Stimulated activated naive CD8-positive, alpha-beta T cell treated with anti-CD3 and anti-CD28 coated beads, Interleukin-15, Interleukin-2, amounts not matched to agents 100 ng/mL and 50 ng/mL, for 24 hours (primary cell): Measurements from ENCODE around the gene PBRM1.

Experiments
- H3K27ac Mint-ChIP-seq: one replicate; pipeline ENCODE4 v1.8.0; 2021; ENCODE audit warnings: mild to moderate bottlenecking, mixed read lengths
- H3K27me3 Mint-ChIP-seq: one replicate; pipeline ENCODE4 v1.8.0; 2021; ENCODE audit warnings: mixed read lengths
- H3K36me3 Mint-ChIP-seq: one replicate; pipeline ENCODE4 v1.8.0; 2021; ENCODE audit warnings: low read depth, mixed read lengths
- H3K4me1 Mint-ChIP-seq: one replicate; pipeline ENCODE4 v1.8.0; 2021; ENCODE audit warnings: low read depth, mixed read lengths
- H3K4me3 Mint-ChIP-seq: one replicate; pipeline ENCODE4 v1.8.0; 2021; ENCODE audit warnings: mild to moderate bottlenecking, mixed read lengths
- H3K9me3 Mint-ChIP-seq: one replicate; pipeline ENCODE4 v1.8.0; 2021; ENCODE audit warnings: mixed read lengths

PBRM1 gene

GRCh38 chr3:52712291-52713212 lies 26.8 kb upstream of the PBRM1 start:
- H3K4me3 Mint-ChIP-seq: no peak overlapping the region

DNA sequence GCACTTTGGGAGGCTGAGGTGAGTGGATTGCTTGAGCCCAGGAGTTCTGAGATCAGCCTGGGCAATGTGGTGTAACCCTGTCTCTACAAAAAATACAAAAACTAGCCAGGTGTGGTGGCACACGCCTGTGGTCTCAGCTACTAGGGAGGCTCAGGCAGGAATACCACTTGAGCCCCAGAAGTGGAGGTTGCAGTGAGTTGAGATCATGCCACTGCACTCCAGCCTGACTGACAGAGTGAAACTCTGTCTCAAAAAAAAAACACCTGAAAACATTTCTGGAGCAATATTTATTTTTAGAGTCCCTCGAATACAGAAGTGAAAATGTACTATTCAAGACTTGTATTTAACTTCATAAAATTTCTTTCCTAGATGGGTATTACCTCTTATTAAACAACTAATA lies 24.8 kb upstream of the PBRM1 start:
- Mint-ChIP-seq H3K9me3 (no peaks in the 10 kb centered on the region), H3K27ac (no peak overlapping the region)

More at GRCh38 chr3:52712291-52713212, 26.8 kb upstream of the PBRM1 start:
- H3K36me3 Mint-ChIP-seq: peaks cover 38% of the 10 kb centered on the region
- H3K4me1 Mint-ChIP-seq: peaks cover 14% of the 10 kb centered on the region
- no peak overlapping the region for H3K27ac Mint-ChIP-seq
- H3K27me3 Mint-ChIP-seq: no peaks in the 10 kb centered on the region
- no peaks in the 10 kb centered on the region for H3K9me3 Mint-ChIP-seq

DNA sequence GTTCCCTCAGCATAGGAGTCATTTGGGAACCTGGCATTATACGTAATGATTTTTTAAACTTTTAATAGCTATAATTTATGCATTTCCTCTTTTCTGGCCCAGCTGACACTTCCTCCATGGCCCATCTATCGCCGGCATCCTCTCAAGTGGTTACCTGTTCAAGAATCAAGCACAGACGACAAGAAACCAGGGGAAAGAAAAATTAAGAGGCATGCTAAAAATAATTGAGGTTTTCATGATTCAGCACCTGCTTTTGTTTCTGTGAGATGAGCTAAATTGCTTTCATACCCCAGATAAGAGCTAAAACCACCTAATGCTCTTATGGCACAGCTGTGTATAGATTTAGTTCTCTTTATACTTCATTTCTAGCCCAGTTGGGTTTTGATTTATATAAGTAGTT lies 21.9 kb upstream of the PBRM1 start:
- Mint-ChIP-seq H3K36me3 (peaks cover 43% of the 10 kb centered on the region), H3K4me1 (peaks cover 38% of the 10 kb centered on the region)

More for the DNA sequence above, 24.8 kb upstream of the PBRM1 start:
- H3K27me3 Mint-ChIP-seq: no peaks in the 10 kb centered on the region
- peaks cover 45% of the 10 kb centered on the region for H3K36me3 Mint-ChIP-seq
- peaks cover 22% of the 10 kb centered on the region for H3K4me1 Mint-ChIP-seq
- no peak overlapping the region for H3K4me3 Mint-ChIP-seq

DNA sequence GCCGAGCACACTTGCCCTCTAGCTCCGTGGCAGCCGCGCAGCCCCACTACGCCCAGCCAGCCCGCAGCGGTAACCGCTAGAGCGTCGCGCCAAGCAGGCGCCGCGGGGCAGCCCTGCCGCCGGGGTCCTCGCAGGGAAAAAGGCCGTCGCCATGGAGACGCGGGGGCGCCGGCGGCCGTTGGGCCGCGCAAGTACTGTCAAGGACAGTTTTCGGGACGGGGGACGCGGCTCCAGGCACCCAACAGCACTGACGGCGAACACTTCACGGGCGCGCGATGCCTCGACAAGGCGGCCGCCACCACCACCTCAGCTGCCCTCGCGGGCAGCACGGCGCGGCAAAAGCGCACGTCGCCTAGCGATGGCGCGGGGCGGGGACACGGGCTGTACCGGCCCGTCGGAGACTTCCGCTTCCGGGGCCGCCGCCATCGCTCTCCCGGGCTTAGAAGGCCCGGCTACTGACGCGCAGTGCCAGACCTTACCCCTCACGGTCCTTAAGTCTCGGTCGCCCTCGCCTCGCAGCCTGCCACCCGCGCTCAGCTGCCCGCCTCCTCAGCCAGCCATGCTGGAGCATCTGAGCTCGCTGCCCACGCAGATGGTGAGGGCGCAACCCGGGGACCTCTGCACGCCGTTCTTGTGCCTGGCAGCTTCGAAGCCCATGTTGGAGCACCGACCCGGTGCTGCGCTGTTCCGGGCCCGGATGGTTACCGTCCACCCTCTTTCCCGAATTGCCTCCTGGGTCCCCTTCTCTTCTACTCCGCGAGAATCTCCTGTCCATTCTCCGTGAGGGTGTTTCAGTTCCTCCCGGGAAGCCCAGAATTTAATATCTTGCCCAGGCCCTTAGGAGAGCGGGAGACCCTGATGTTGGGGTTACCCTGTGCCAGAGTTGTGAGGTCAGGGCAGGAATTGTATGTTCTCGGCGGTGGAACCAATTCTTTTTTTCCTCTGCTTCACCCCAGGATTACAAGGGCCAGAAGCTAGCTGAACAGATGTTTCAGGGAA lies 20.3 kb upstream of the PBRM1 start, which contains the start of the genes GLT8D1 and SPCS1:
TSS of gene GLT8D1 (minus strand) at position 104 of the 999 bp plus-strand sequence. CDS start 5,331 bp downstream, outside the sequence.
TSS of gene SPCS1 (plus strand) at position 419 of the 999 bp plus-strand sequence. CDS start at position 560, 141 bp downstream.
- Mint-ChIP-seq H3K36me3 (peaks cover 37% of the 10 kb centered on the region), H3K4me3 (peak within 1 kb of the TSS; percentile 97), H3K9me3 (no peaks in the 10 kb centered on the region), H3K4me1 (peaks cover 38% of the 10 kb centered on the region), H3K27me3 (no peaks in the 10 kb centered on the region), H3K27ac (peak within 1 kb of the TSS; percentile 95)

More for the DNA sequence above, 21.9 kb upstream of the PBRM1 start:
- H3K27me3 Mint-ChIP-seq: no peaks in the 10 kb centered on the region
- peak overlapping the region; percentile 79 for H3K27ac Mint-ChIP-seq
- no peaks in the 10 kb centered on the region for H3K9me3 Mint-ChIP-seq
- peak overlapping the region; percentile 97 for H3K4me3 Mint-ChIP-seq

DNA sequence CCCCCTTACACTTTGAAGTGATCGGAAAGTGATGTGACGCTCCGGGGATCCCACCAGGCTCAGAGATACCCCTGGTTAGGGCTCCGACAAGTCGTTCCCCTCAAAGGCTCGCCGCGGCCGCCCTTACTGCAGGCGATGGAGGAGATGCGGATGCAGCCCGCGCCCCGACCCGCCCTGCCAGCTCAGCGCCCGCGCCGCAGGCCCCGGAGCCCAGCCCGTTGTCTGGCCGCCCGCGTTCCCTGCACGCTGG lies 19.6 kb upstream of the PBRM1 start:
- Mint-ChIP-seq H3K36me3 (peaks cover 37% of the 10 kb centered on the region), H3K27ac (peak overlapping the region; percentile 95), H3K4me1 (peaks cover 38% of the 10 kb centered on the region), H3K9me3 (no peaks in the 10 kb centered on the region), H3K4me3 (peak overlapping the region; percentile 97), H3K27me3 (no peaks in the 10 kb centered on the region)

GRCh38 chr3:52704611-52705437 lies 19.1 kb upstream of the PBRM1 start:
- peaks cover 34% of the 10 kb centered on the region for H3K4me1 Mint-ChIP-seq
- peak overlapping the region; percentile 95 for H3K27ac Mint-ChIP-seq
- H3K4me3 Mint-ChIP-seq: peak overlapping the region; percentile 97
- no peaks in the 10 kb centered on the region for H3K27me3 Mint-ChIP-seq
- peaks cover 35% of the 10 kb centered on the region for H3K36me3 Mint-ChIP-seq
- no peaks in the 10 kb centered on the region for H3K9me3 Mint-ChIP-seq

- Mint-ChIP-seq H3K4me3 (peak overlapping the region; percentile 10), H3K27me3 (no peaks in the 10 kb centered on the region), H3K27ac (no peak overlapping the region), H3K9me3 (no peaks in the 10 kb centered on the region), H3K36me3 (peaks cover 23% of the 10 kb centered on the region), H3K4me1 (peaks cover 31% of the 10 kb centered on the region)
Observed at GRCh38 chr3:52703341-52703740, 17.6 kb upstream of the PBRM1 start.

DNA sequence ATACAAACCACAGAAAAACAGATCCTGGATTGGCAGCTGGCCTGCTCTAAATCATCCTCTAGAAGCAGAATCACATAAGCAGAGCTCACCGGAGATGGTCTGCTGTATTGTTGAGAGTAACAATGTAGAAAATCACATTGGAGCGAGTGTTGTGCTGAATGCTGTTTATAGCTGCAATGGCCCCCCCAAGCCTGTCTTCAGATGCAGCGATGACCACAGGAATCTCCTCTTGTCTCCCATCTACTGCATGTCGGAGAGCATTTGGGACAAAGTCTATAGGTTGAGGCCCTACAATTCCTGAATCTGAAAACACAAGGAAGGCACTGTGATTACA lies 11.9 kb upstream of the PBRM1 start:
- Mint-ChIP-seq H3K27ac (peak overlapping the region; percentile 65), H3K27me3 (no peaks in the 10 kb centered on the region), H3K4me3 (no peak overlapping the region), H3K36me3 (peaks cover 57% of the 10 kb centered on the region), H3K4me1 (peaks cover 33% of the 10 kb centered on the region), H3K9me3 (no peaks in the 10 kb centered on the region)

DNA sequence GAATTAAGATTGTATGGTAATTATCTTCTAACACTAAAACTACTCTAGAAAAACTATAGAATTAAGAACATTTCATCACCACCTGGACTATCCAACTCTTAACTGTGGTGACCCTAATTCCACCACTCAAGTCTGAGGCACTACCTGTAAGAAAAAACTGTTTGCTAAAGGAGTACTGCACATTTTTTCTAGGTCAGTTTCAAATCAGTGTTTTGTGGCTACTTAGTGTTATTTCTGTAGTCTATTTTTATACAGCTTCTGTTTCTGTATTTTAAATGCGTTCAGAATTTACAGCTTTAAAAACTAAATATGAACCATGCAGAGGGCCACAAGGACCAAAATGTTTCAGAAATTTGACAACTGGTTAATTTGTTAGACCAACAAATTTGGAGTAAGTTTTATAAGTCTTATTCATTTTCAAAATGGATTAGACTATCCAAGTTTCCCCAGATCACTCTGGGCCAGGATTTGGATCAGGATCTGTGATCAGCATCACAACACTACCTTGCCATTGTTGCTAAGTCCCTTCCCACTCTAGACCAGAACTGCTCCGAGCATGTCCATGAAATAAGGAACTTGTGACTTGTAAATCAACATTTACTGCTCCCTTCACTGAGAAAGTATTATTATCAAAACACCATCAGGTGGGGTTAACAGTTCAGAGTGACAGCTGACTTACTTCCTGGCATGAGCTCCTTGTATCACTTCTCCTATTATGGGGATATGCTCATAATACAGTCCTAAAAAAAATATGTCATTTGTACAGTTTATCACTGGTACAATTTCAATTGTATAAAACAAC lies 11.3 kb upstream of the PBRM1 start:
- Mint-ChIP-seq H3K4me1 (peaks cover 36% of the 10 kb centered on the region), H3K27me3 (no peaks in the 10 kb centered on the region), H3K27ac (peak overlapping the region; percentile 65), H3K36me3 (peaks cover 60% of the 10 kb centered on the region), H3K9me3 (no peaks in the 10 kb centered on the region), H3K4me3 (no peak overlapping the region)

DNA sequence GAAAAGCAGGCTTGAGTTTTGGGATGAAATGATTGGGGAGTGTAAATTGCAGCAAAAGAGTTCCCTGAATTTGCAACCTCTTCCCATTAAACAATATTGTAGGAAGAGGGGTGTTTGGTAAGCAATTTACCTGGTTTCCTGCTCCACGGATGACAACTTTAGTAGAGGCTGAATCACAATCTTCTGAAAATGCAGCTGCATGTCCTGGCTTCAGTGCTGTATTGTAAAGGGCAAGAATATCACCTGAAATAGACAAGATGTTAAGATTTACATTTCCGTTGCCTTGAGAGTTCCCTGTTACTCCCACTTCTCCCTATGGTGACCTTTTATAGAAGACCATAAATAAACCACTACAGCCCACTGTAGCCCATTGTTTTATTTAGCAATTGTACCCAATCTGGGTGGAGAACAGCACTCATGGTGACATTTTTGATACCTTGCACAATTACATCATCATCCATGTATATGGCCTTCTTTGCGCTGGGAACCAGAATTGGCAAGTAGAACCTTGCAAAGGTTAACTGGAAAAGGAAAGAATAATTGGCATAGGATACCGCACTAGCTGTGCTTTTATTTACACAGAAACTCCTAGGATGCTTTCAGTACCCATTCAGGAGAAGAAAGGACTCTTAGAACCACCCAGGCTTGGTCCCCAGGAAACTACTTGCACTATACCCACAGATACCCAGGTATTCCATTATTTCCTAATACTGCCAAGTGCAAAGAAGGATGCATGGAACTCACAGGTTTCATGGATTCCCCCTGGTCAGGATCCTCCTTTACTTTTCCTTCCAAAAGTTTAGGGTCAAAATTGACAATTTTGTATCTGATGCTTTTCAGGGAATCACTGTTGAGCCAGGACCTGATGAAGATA lies 10.3 kb upstream of the PBRM1 start:
- H3K9me3 Mint-ChIP-seq: no peaks in the 10 kb centered on the region
- H3K27me3 Mint-ChIP-seq: no peaks in the 10 kb centered on the region
- H3K27ac Mint-ChIP-seq: peak overlapping the region; percentile 31
- peaks cover 43% of the 10 kb centered on the region for H3K4me1 Mint-ChIP-seq
- H3K36me3 Mint-ChIP-seq: peaks cover 69% of the 10 kb centered on the region
- no peak overlapping the region for H3K4me3 Mint-ChIP-seq

DNA sequence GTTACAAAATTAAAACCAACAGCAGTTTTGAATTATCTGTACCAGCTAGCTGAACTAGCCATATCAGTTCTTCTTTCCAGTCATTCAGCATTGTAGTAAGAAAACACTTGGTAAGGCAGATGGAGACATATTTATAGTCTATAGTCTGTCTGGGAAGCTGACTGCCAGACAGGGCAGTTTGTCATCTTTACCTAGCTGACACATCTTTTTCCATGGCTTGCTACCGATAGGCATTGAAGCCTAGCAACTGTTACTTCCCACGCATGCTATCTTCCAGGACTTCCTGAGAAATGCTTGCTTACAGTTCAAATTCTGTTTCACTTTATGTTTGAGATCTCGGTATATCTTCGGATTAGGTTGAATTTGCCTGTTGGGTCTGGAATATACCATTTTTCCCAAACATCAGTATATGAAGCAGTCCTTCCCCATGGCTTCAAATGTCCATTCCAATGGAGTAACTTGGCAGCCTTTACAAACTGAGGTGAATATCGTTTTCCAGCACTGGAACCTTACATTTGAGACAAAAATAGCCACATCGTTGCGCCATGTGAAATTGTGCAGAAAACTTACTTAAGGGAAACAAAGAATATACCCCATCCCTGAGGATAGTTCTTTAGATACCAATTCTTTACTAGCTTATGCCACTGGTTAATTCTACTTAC lies 8.9 kb upstream of the PBRM1 start:
- Mint-ChIP-seq H3K4me1 (peaks cover 57% of the 10 kb centered on the region), H3K4me3 (no peak overlapping the region), H3K27me3 (no peaks in the 10 kb centered on the region), H3K36me3 (peaks cover 78% of the 10 kb centered on the region), H3K27ac (peak overlapping the region; percentile 64), H3K9me3 (no peaks in the 10 kb centered on the region)

- peak overlapping the region; percentile 64 for H3K27ac Mint-ChIP-seq
Observed at GRCh38 chr3:52693071-52693470, 7.4 kb upstream of the PBRM1 start.

More at GRCh38 chr3:52693071-52693470, 7.4 kb upstream of the PBRM1 start:
- Mint-ChIP-seq H3K9me3 (no peaks in the 10 kb centered on the region), H3K4me1 (peaks cover 72% of the 10 kb centered on the region), H3K4me3 (no peak overlapping the region), H3K27me3 (no peaks in the 10 kb centered on the region), H3K36me3 (peaks cover 93% of the 10 kb centered on the region)
